ENCODE data around the gene PCDHGA9. TPM values are rescaled to one million over a fixed set of nuclear protein-coding genes. Genes with fewer than 3 reads are reported as not detected.

The PCDHGA9 gene
- total and polyA plus RNA-seq, 9 of the 15 experiments (the other 6 are each of a cell fraction or from before 2014, with no cell fraction given): 0.03 to 0.18 (median 0.11) TPM; not detected in 2

DNA sequence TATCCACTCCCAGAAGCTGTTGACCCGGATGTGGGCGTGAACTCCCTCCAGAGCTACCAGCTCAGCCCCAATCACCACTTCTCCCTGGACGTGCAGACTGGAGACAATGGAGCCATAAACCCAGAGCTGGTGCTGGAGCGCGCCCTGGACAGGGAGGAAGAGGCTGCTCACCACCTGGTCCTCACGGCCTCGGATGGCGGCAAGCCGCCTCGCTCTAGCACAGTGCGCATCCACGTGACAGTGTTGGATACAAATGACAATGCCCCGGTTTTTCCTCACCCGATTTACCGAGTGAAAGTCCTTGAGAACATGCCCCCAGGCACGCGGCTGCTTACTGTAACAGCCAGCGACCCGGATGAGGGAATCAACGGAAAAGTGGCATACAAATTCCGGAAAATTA lies 9.3 kb upstream of the PCDHGA9 start:
- 18% methylated on average over 21 of the region's 21 CpGs for WGBS (ENCODE audit: insufficient coverage, low coverage, missing lambda C conversion rate)
- no peak overlapping the region for H2AFZ ChIP-seq (ENCODE audit: low read depth, low read length)
- H3K9me1 ChIP-seq (ENCODE audit: control insufficient read depth, insufficient read depth, low read length): no peaks in the 10 kb centered on the region
- H3K4me2 ChIP-seq (ENCODE audit: insufficient read depth, low read length): no peak overlapping the region; the same call in 1 of the 2 replicates
- peak; percentile 18; the same call in 1 of the 2 replicates for TF ChIP-seq MGA (IDR thresholded peaks at IDR 0.05)
- peak; percentile 22 to 68 for TF ChIP-seq E2F6 (IDR thresholded peaks at IDR 0.05; ENCODE audit: borderline replicate concordance in 1 of 2, extremely low read depth in 1 of 2, insufficient read depth in 1 of 2, insufficient read length in 1 of 2, low read depth in 1 of 2, low read length in 1 of 2, poor library complexity in 1 of 2, severe bottlenecking in 1 of 2)
- no peak for TF ChIP-seq ZNF57 (CRISPR knock-in tag; IDR thresholded peaks at IDR 0.05)
- CTCF ChIA-PET (ENCODE audit: low intra/inter-chr PET ratio): no interaction called here
- POLR2A ChIA-PET: no interaction called here
- FAIRE-seq (no peak), DNase-seq (ENCODE audit: extremely low read depth in 1 of 4, low spot score in 3 of 4) (no peak), ATAC-seq (no peak)
- H4K20me1 ChIP-seq (replicated peaks; ENCODE audit: control insufficient read depth, insufficient read depth, low read length): no peaks in the 10 kb centered on the region
- no peaks in the 10 kb centered on the region for H3K36me3 ChIP-seq (ENCODE audit: control insufficient read depth, insufficient read depth, low read length)
- no peak overlapping the region for H3K9ac ChIP-seq (ENCODE audit: insufficient read depth in 1 of 2, low read depth in 2 of 2, low read length in 2 of 2)
- H3K4me3 ChIP-seq: no peak overlapping the region
- H3K4me1 ChIP-seq (replicated peaks in 1 of 2; ENCODE audit: control insufficient read depth in 2 of 2, insufficient read depth in 2 of 2, low read length in 2 of 2): peaks cover 0 to 13% of the 10 kb centered on the region in 2 experiments; a peak in 1 of 5 replicates
- no peak overlapping the region for H3K27ac ChIP-seq (ENCODE audit: extremely low read depth, low read depth, low read length)
- H3K9me3 ChIP-seq (replicated peaks; ENCODE audit: control insufficient read depth, insufficient read depth, low read depth, low read length): no peaks in the 10 kb centered on the region
- no TSS peak for BruUV-seq (replicated peaks)
- no peaks in the 10 kb centered on the region for H3K79me2 ChIP-seq (ENCODE audit: control insufficient read depth, insufficient read depth, low read length)
- in situ Hi-C loops (cut with MboI): no loop called here
- H3K27me3 ChIP-seq (ENCODE audit: control insufficient read depth in 2 of 2, insufficient read depth in 2 of 2, low read length in 2 of 2): peaks cover 0 to 29% of the 10 kb centered on the region in 2 experiments; a peak in 3 of 5 replicates
- intact Hi-C loops (cut with micrococcal nuclease): no loop called here
